Omental fat pad (tissue), 4 donors: Measurements from ENCODE around the gene GJB6. TPM values are rescaled to one million over a fixed set of nuclear protein-coding genes. Genes with fewer than 3 reads are reported as not detected.
A peak's percentile ranks its signal among the peaks of the same experiment; 100 is the strongest.

ENCODE experiments used
- ATAC-seq: fragments of 150-250 bp; one replicate; pipeline ENCODE4 v1.9.1; 2016; ENCODE audit warnings: mild to moderate bottlenecking, moderate library complexity; ENCODE audit not compliant: low FRiP score
- DNase-seq: peaks from one replicate; pipeline ENCODE4 v3.0.0-alpha.2; 2019; ENCODE audit warnings: low spot score
- total RNA-seq, 4 donors: library from RNA; depleted of rRNA; stranded (reverse); fragments of >200 nt; gene quantifications; one replicate each; pipeline ENCODE4 v1.1.0, GENCODE V29; 2016
- TF ChIP-seq, protein P1 (sequence below), 3 donors: fragments of 450-650 bp; IDR thresholded peaks; one replicate each; pipeline ENCODE4 v1.5.1; 2016 to 2017; ENCODE audit warnings: antibody characterized with exemption in 3 of 3, mild to moderate bottlenecking in 3 of 3, moderate library complexity in 2 of 3

GJB6 gene
- total RNA-seq, 4 donors from 2014 or later, result not detected

- TF ChIP-seq, protein P1, sequence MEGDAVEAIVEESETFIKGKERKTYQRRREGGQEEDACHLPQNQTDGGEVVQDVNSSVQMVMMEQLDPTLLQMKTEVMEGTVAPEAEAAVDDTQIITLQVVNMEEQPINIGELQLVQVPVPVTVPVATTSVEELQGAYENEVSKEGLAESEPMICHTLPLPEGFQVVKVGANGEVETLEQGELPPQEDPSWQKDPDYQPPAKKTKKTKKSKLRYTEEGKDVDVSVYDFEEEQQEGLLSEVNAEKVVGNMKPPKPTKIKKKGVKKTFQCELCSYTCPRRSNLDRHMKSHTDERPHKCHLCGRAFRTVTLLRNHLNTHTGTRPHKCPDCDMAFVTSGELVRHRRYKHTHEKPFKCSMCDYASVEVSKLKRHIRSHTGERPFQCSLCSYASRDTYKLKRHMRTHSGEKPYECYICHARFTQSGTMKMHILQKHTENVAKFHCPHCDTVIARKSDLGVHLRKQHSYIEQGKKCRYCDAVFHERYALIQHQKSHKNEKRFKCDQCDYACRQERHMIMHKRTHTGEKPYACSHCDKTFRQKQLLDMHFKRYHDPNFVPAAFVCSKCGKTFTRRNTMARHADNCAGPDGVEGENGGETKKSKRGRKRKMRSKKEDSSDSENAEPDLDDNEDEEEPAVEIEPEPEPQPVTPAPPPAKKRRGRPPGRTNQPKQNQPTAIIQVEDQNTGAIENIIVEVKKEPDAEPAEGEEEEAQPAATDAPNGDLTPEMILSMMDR (IDR thresholded peaks at IDR 0.05), result no peak
- peak; percentile 13 for ATAC-seq
- DNase-seq, result no peak
These were observed 38.8 kb downstream of the GJB6 start for GRCh38 chr13:20193162-20193906.

- ATAC-seq (peak; percentile 55), DNase-seq (no peak)
- TF ChIP-seq, protein P1 (IDR thresholded peaks at IDR 0.05), result no peak
These were observed 39.3 kb downstream of the GJB6 start, which contains the start of gene GJB2 for GRCh38 chr13:20192836-20193161. TSS of gene GJB2 (minus strand) at chr13:20192938. CDS start at chr13:20189581, 3,357 bp downstream.

GRCh38 chr13:20192158-20192835 lies 39.8 kb downstream of the GJB6 start:
- DNase-seq, result no peak
- ATAC-seq, result peak; percentile 33
- TF ChIP-seq, protein P1 (IDR thresholded peaks at IDR 0.05), result no peak

- TF ChIP-seq, protein P1 (IDR thresholded peaks at IDR 0.05), result no peak
- DNase-seq, result no peak
- peak; percentile 32 for ATAC-seq
These were observed 40.6 kb downstream of the GJB6 start for GRCh38 chr13:20191311-20192157.

DNA sequence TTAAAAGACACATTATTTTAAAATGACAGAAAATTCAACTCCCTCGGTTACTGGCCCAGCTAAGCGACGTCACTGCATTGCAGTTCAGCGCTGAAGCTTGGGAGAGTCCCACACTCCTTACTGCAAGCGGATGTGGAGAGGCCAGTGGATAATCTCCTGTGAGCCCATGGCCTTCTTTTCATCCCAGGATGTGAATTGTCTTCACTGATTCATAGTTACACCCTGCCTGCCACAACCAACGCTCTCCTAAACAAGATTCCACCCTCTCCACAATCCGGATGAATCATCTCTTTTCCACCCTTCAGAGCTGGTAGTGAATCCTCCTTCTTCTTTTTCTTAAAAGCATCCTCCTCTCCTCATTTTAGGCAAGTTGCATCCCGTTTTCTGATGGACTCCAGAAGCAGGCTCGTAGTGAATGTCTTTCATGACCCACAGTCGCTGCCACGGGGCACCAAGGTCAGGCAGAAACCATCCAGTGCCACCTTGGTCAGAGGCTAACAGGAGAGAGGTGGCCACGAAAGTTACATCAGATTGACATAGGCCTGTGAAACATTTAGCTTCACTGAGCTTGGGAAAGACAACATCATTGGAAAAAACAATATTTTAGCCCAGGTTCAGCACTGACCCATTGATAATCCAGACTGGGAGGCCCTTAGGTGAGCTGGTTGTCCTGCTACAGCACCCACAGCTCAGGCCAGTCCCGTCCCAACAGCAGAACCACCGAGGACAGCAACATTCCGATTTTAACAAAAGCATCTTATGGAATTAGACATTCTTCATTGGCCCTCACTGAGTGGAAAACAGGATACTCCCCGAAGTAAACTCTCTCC lies 41.4 kb downstream of the GJB6 start:
- ATAC-seq (peak; percentile 45), DNase-seq (no peak)
- TF ChIP-seq, protein P1 (IDR thresholded peaks at IDR 0.05), result no peak

GRCh38 chr13:20190076-20190475 lies 42.0 kb downstream of the GJB6 start:
- DNase-seq, result no peak
- TF ChIP-seq, protein P1 (IDR thresholded peaks at IDR 0.05), result no peak

More at GRCh38 chr13:20190076-20190475, 42.0 kb downstream of the GJB6 start:
- no peak for ATAC-seq
